HG03280 (cell line): ENCODE results near the gene CCDC57.

Experiments
- ATAC-seq: cut with Tn5 transposase; IDR thresholded peaks from one replicate; pipeline ENCODE4 v1.9.1; 2021; ENCODE audit warnings: mild to moderate bottlenecking, moderate library complexity; ENCODE audit not compliant: unreplicated experiment

CCDC57 gene

DNA sequence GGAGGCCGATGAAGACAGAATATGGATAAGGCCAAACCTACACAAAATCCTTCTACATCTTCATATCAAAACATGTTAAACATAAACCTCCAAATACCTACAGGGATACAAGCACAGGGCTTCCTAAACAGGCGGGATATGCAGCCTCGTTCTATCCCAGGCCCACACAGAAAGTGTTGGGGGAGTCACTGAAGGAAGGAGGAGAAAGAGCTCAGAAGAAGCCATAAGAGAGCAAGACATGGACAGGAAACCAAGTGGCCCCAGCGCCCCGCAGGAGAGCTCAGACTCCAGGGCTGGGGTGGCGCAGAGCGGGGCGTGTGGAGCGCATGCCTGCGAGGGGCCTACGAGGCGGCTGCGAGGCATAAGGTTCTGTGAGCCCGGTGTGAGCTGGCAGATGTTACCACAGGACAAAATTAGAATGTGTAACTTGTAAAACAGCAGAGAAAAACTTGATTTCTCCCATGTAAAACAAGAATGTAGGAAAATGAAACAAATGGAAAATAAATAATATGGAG, 103.6 kb downstream of the CCDC57 start:
- ATAC-seq, result no peak

GRCh38 chr17:82108496-82108945, 104.1 kb downstream of the CCDC57 start:
- ATAC-seq, result no peak

- ATAC-seq, result no peak
Observed at GRCh38 chr17:82108038-82108437, 104.6 kb downstream of the CCDC57 start.

DNA sequence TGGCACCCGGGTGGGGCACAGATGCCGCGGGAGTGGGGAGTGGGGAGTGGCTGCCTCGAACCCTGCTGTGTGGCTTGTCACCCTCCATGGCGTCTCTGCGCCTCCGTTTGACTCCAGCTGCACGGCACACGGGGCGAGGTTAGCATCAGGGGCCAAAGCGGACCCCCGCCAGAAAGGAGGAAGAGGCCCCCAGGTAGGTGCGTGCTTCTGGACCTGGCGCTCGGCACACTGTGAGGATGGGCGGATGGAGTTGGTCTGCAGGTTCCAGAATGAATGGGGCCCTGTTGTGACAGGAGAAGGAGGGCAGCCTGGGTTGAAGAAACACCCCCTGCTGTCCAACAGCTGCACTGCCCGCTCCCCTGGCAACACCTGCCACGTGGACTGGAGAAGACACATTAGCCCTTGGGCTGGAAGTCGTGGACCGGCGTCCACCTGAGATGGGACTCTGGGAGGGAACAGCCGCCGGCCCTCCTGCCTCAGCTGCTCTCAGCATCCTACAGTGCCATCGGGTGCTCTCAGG, 105.2 kb downstream of the CCDC57 start:
- no peak for ATAC-seq

DNA sequence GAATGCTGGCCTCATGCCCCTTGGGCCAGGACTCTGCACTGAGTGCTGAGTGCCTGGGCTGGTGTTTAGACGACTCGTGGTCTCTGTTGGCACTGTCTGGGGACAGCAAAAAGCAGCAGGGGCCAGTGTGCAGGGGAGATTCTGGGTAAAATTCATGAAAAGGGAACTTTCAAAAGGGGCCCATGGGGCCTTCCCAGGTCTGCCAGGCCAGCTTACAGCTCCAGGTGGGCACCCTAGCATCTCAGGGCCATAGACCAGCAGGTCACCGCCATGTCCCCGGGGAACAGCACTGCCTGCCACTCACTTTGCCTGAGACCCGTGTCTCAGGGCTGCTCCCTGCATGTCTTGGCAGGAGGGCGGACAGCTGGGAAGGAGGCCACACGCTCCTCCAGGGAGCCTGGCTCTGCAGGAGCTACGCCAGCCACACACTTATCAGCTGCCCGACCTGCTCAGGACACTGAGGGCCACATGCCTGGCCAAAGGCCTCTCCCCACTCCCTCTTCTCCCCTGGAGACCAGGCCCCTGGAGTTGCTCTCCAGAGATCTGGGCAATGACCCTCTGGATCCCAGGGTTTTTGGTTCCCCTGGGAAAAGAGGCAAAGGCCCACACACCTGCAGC, 105.8 kb downstream of the CCDC57 start:
- peak; percentile 8 for ATAC-seq

DNA sequence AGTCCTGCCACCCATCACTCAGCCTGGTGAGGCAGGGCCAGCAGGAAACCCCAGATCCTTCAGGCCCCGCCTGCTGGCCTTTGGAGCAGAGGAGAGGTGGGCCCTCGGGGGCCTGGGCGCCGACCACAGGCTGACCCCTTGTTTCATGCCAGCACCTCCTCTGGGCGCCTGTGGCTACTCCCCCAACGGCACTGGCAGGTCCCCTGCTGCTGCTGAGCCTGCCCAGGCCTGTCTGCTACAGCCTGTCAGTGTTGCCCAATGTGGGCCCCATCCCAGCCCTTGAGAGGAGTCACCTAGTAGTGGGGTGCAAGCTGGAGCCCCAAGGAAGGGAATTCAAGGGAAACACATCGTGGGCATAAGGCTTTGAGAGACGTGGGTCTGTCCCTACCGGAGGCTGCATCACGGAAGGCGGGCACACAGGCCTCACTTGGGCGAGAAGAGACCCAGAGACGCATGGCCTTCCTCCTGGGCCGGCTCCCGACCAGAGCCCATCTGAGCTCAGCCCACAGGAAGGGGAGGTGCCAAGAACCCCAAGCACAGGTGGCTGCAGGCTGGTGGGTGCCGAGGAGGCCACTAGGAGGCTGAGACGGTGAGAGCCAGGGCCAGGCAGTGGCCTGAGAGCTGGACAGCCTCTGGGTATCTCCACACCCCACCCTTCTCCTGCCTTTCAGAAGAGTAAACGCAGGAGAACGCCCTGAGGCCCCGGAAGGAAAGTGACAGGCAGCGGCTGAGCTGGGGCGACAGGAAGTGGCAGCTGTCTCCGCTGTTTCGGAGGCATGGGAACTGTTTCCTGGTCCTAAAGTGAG, 106.6 kb downstream of the CCDC57 start:
- ATAC-seq, result peak; percentile 72

GRCh38 chr17:82105417-82105881, 107.2 kb downstream of the CCDC57 start:
- ATAC-seq, result no peak

GRCh38 chr17:82104797-82105416, 107.7 kb downstream of the CCDC57 start:
- no peak for ATAC-seq

GRCh38 chr17:82103553-82104451, 108.8 kb downstream of the CCDC57 start:
- ATAC-seq, result no peak

- ATAC-seq, result no peak
Observed at GRCh38 chr17:82101767-82102679, 110.6 kb downstream of the CCDC57 start.

- no peak for ATAC-seq
Observed at GRCh38 chr17:82101301-82101715, 111.3 kb downstream of the CCDC57 start.

DNA sequence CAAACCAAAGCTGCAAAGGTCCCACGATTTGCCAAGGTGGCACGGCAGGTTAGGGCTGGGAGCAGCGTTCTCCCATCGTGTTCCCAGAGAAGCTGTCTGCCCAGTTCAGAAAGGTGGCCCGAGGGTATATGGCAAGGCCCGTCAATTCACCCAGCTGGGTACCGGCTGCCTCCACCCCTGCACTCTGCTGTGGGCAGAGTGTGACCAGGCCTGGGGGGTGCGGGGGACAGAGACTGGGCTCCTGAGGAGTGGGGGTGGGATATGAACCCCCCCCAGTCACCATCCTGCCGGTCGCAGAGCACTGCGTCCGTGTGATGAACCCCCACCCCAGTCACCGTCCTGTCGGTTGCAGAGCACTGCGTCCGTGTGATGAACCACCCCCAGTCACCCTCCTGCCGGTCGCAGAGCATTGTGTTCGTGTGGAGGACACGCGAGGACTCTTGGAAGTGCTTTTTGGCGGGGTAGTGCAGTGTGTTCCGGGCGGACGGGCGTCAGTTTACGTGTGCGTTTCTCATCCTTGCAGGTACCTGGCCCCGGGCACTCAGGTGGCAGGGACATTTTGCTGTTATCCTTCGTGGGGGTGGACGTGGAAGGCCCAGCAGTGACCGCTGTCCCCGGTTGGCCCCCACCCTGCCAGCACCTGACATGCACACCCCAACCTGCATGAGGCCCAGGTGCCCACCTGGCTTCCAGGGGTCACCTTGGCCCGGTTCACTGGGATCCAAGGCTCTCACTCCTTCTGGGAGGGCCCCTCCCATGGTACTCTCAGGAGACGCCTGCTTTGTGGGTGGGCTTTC, 111.9 kb downstream of the CCDC57 start:
- ATAC-seq, result no peak

- ATAC-seq, result peak; percentile 16
Observed at GRCh38 chr17:82098939-82099763, 113.5 kb downstream of the CCDC57 start.

DNA sequence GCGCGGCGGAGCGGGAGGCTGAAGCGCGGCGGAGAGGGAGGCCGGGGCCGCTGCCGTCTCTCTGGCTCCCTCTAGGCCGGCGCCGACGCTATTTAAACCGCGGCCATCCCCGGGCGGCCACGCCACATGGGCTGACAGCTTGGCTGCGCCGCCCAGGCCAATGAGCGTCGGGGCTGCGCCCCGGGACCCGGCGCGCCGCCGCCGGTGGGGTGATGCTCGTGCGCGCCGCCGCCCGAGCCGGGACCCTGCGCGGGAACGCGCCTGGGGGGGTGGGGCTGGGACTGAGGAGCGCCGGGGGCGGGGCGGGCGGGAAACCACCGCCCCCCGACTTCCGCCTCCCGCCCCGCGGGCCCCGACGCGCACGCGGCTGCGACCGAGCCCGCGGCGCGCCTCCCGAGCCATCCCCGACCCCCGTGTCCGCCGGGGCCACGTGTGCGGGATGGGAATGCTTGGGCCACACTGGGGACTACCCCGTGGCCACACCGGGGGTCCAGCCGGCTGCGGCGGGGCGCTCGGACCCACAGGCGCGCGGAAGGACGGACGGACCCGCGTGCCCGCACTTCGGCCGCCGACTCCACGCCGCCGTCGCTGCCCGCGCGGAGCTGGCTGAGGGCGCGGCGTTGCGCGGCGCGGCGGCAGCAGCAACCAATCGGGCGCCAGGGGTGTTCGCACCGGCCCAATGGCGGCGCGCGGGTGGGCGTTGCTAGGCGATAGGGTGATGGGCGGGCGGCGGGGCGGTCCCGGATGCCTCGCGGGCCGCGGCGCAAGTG, 114.3 kb downstream of the CCDC57 start, which contains the start of gene FASN:
Gene FASN, minus strand, starts transcription at position 68 of the 770 bp plus-strand sequence. CDS start 1,791 bp downstream, outside the sequence.
- ATAC-seq, result peak; percentile 73

DNA sequence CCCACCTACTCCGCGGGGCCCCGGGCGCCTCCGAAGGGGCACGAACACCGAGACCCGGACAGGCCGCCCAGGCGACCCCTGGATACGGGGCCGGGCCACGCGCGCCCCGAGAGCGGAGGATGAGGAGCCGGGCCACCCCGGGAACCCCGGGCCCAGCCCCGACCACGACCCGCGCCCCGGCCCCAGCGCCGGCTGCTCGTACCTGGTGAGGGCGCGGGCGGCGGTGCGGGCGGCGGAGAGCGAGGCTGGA, 114.8 kb downstream of the CCDC57 start:
- no peak for ATAC-seq

GRCh38 chr17:82097184-82097918, 115.3 kb downstream of the CCDC57 start:
- peak; percentile 1 for ATAC-seq
